ENCODE results near the gene SAFB. TPM values are rescaled to one million over a fixed set of nuclear protein-coding genes. Genes with fewer than 3 reads are reported as not detected.

The SAFB gene
- total RNA-seq, 4 donors from 2014 or later: 90.5 to 368 (median 185) TPM

- intact Hi-C loops (cut with DNase I; ENCODE audit: low total_unique reads) (no loop called here), in situ Hi-C loops (cut with MboI; ENCODE audit: low pct_ligation_motif_present in 1 of 4, low pct_unique_long_range_greater_than_20kb in 1 of 4, low sequenced_read_pairs in 3 of 4) (loop anchor here in 1 of 4 donors (25.0 kb wide), 1 partner anchor 531 kb away; no protein-coding TSS in a partner anchor)
- no peak for DNase-seq
- peaks cover 0 to 94% (median 52%) of the 10 kb centered on the region in 4 donors for H3K36me3 ChIP-seq
- no peaks in the 10 kb centered on the region for H3K27me3 ChIP-seq
- H3K9me3 ChIP-seq: no peaks in the 10 kb centered on the region
- no peaks in the 10 kb centered on the region for H3K4me1 ChIP-seq
- no peak for TF ChIP-seq EP300 (IDR thresholded peaks at IDR 0.05; ENCODE audit: low read depth)
- TF ChIP-seq POLR2A (IDR thresholded peaks at IDR 0.05): no peak
- TF ChIP-seq, protein P1, sequence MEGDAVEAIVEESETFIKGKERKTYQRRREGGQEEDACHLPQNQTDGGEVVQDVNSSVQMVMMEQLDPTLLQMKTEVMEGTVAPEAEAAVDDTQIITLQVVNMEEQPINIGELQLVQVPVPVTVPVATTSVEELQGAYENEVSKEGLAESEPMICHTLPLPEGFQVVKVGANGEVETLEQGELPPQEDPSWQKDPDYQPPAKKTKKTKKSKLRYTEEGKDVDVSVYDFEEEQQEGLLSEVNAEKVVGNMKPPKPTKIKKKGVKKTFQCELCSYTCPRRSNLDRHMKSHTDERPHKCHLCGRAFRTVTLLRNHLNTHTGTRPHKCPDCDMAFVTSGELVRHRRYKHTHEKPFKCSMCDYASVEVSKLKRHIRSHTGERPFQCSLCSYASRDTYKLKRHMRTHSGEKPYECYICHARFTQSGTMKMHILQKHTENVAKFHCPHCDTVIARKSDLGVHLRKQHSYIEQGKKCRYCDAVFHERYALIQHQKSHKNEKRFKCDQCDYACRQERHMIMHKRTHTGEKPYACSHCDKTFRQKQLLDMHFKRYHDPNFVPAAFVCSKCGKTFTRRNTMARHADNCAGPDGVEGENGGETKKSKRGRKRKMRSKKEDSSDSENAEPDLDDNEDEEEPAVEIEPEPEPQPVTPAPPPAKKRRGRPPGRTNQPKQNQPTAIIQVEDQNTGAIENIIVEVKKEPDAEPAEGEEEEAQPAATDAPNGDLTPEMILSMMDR (IDR thresholded peaks at IDR 0.05): no peak
- TF ChIP-seq POLR2AphosphoS5 (IDR thresholded peaks at IDR 0.05): no peak
- no peak overlapping the region for H3K4me3 ChIP-seq
- no peak overlapping the region for H3K27ac ChIP-seq
- 92 to 94% methylated on average over 40 to 67 of the region's 67 CpGs for WGBS, 2 donors (ENCODE audit: low coverage in 1 of 2)
Observed at GRCh38 chr19:5593343-5594255, 29.3 kb upstream of the SAFB start.

GRCh38 chr19:5594521-5594950, 28.3 kb upstream of the SAFB start:
- no peak overlapping the region for H3K27ac ChIP-seq
- H3K4me1 ChIP-seq: no peaks in the 10 kb centered on the region
- no peak overlapping the region for H3K4me3 ChIP-seq
- DNase-seq: peak; percentile 29
- no peaks in the 10 kb centered on the region for H3K9me3 ChIP-seq
- TF ChIP-seq POLR2AphosphoS5 (IDR thresholded peaks at IDR 0.05) (peak in 1 of 3 donors; percentile 41), POLR2A (IDR thresholded peaks at IDR 0.05) (no peak)
- in situ Hi-C loops (cut with MboI; ENCODE audit: low pct_ligation_motif_present in 1 of 4, low pct_unique_long_range_greater_than_20kb in 1 of 4, low sequenced_read_pairs in 3 of 4): loop anchor here in 1 of 4 donors (25.0 kb wide), 1 partner anchor 532 kb away; no protein-coding TSS in a partner anchor
- H3K27me3 ChIP-seq: no peaks in the 10 kb centered on the region
- H3K36me3 ChIP-seq: peaks cover 0 to 96% (median 53%) of the 10 kb centered on the region in 4 donors
- 77 to 80% methylated on average over 2 to 7 of the region's 7 CpGs for WGBS, 2 donors (ENCODE audit: low coverage in 1 of 2)
- intact Hi-C loops (cut with DNase I; ENCODE audit: low total_unique reads): no loop called here

GRCh38 chr19:5595129-5595528, 27.8 kb upstream of the SAFB start:
- in situ Hi-C loops (cut with MboI; ENCODE audit: low pct_ligation_motif_present in 1 of 4, low pct_unique_long_range_greater_than_20kb in 1 of 4, low sequenced_read_pairs in 3 of 4): loop anchor here in 1 of 4 donors (25.0 kb wide), 1 partner anchor 533 kb away; no protein-coding TSS in a partner anchor
- Histone ChIP-seq H3K27ac (no peak overlapping the region), H3K36me3 (peaks cover 0 to 96% (median 54%) of the 10 kb centered on the region in 4 donors), H3K9me3 (no peaks in the 10 kb centered on the region), H3K4me3 (no peak overlapping the region), H3K4me1 (no peaks in the 10 kb centered on the region), H3K27me3 (no peaks in the 10 kb centered on the region)
- DNase-seq: no peak
- TF ChIP-seq, protein P1 (IDR thresholded peaks at IDR 0.05): no peak
- no peak for TF ChIP-seq EP300 (IDR thresholded peaks at IDR 0.05; ENCODE audit: low read depth)
- TF ChIP-seq POLR2A (IDR thresholded peaks at IDR 0.05): no peak
- no peak for TF ChIP-seq POLR2AphosphoS5 (IDR thresholded peaks at IDR 0.05)
- WGBS, 2 donors (ENCODE audit: low coverage in 1 of 2): 95% methylated on average over 17 of the region's 18 CpGs; no CpG with 5 or more reads in 1 of the 2 donors
- intact Hi-C loops (cut with DNase I; ENCODE audit: low total_unique reads): no loop called here

GRCh38 chr19:5595745-5596144, 27.1 kb upstream of the SAFB start:
- Histone ChIP-seq H3K4me1 (no peaks in the 10 kb centered on the region), H3K27me3 (no peaks in the 10 kb centered on the region), H3K27ac (no peak overlapping the region), H3K4me3 (no peak overlapping the region), H3K36me3 (peaks cover 0 to 96% (median 55%) of the 10 kb centered on the region in 4 donors), H3K9me3 (no peaks in the 10 kb centered on the region)
- TF ChIP-seq EP300 (IDR thresholded peaks at IDR 0.05; ENCODE audit: low read depth) (no peak), POLR2AphosphoS5 (IDR thresholded peaks at IDR 0.05) (no peak), POLR2A (IDR thresholded peaks at IDR 0.05) (no peak)
- TF ChIP-seq, protein P1 (IDR thresholded peaks at IDR 0.05): no peak
- no peak for DNase-seq
- in situ Hi-C loops (cut with MboI; ENCODE audit: low pct_ligation_motif_present in 1 of 4, low pct_unique_long_range_greater_than_20kb in 1 of 4, low sequenced_read_pairs in 3 of 4) (loop anchor here in 1 of 4 donors (25.0 kb wide), 1 partner anchor 533 kb away; no protein-coding TSS in a partner anchor), intact Hi-C loops (cut with DNase I; ENCODE audit: low total_unique reads) (no loop called here)
- WGBS, 2 donors (ENCODE audit: low coverage in 1 of 2): 93 to 100% methylated on average over 2 to 9 of the region's 9 CpGs

Data from transverse colon (tissue), 4 donors.